Liver (tissue), 9 donors: ENCODE measurements around the gene TTC28. TPM values are rescaled to one million over a fixed set of nuclear protein-coding genes. Genes with fewer than 3 reads are reported as not detected.

Experiments used
- DNase-seq: peaks from one replicate; pipeline ENCODE4 v3.0.0-alpha.2; 2017; ENCODE audit warnings: low spot score
- H3K27ac ChIP-seq, 2 donors: one replicate each; pipeline ENCODE4 v1.7.0; 2013; ENCODE audit warnings: inconsistent platforms in 2 of 2, low read length in 2 of 2, control low read depth in 1 of 2, low read depth in 1 of 2, mild to moderate bottlenecking in 1 of 2
- H3K27me3 ChIP-seq, 4 donors: one replicate each; pipeline versions ENCODE4 v1.6.1 to v1.7.0; 2013; ENCODE audit warnings: low read length in 3 of 4, inconsistent platforms in 1 of 4, mild to moderate bottlenecking in 1 of 4, moderate library complexity in 1 of 4; ENCODE audit not compliant: control insufficient read depth in 4 of 4, insufficient read depth in 4 of 4
- H3K36me3 ChIP-seq, 4 donors: one replicate each; pipeline versions ENCODE4 v1.6.1 to v1.7.0; 2013; ENCODE audit warnings: low read length in 3 of 4, mild to moderate bottlenecking in 3 of 4, low read depth in 1 of 4, moderate library complexity in 1 of 4; ENCODE audit not compliant: control insufficient read depth in 4 of 4, insufficient read depth in 3 of 4
- H3K4me1 ChIP-seq, 4 donors: one replicate each; pipeline versions ENCODE4 v1.6.1 to v1.7.0; 2013; ENCODE audit warnings: low read length in 3 of 4, mild to moderate bottlenecking in 3 of 4, moderate library complexity in 1 of 4; ENCODE audit not compliant: control insufficient read depth in 4 of 4, insufficient read depth in 4 of 4
- H3K4me3 ChIP-seq, 3 donors: one replicate each; pipeline versions ENCODE4 v1.6.1 to v1.7.0; 2013; ENCODE audit warnings: low read length in 3 of 3, control low read depth in 1 of 3, low read depth in 1 of 3, mild to moderate bottlenecking in 1 of 3
- H3K9ac ChIP-seq, 2 donors: one replicate each; pipeline ENCODE4 v1.7.0; 2013; ENCODE audit warnings: low read length in 2 of 2, mild to moderate bottlenecking in 2 of 2, moderate library complexity in 2 of 2, control low read depth in 1 of 2, low read depth in 1 of 2
- H3K9me3 ChIP-seq, 4 donors: one replicate each; pipeline versions ENCODE4 v1.6.1 to v1.7.0; 2013; ENCODE audit warnings: low read length in 3 of 4; ENCODE audit not compliant: control insufficient read depth in 4 of 4
- EGR1 ChIP-seq, 2 donors: IDR thresholded peaks; 2 replicates each; pipeline ENCODE4 v1.6.1; 2016 to 2018; ENCODE audit warnings: antibody characterized with exemption in 2 of 2, low read depth in 2 of 2
- FOXA1 ChIP-seq: IDR thresholded peaks from 2 replicates; pipeline ENCODE4 v1.6.1; 2016; ENCODE audit warnings: antibody characterized with exemption
- FOXA2 ChIP-seq: IDR thresholded peaks from 2 replicates; pipeline ENCODE4 v1.6.1; 2016; ENCODE audit warnings: antibody characterized with exemption
- GABPA ChIP-seq, 2 donors: IDR thresholded peaks in 1 of 2; conservative IDR thresholded peaks in 1 of 2; 2 replicates each; pipeline ENCODE4 v1.6.1; 2016; ENCODE audit warnings: antibody characterized with exemption in 2 of 2, mild to moderate bottlenecking in 1 of 2, moderate library complexity in 1 of 2
- HNF4A ChIP-seq, 2 donors: conservative IDR thresholded peaks; 2 replicates each; pipeline ENCODE4 v1.6.1; 2016; ENCODE audit warnings: antibody characterized with exemption in 2 of 2, mild to moderate bottlenecking in 2 of 2
- HNF4G ChIP-seq: IDR thresholded peaks from 2 replicates; pipeline ENCODE4 v1.6.1; 2016; ENCODE audit warnings: antibody characterized with exemption
- JUND ChIP-seq, 2 donors: IDR thresholded peaks; 2 replicates each; pipeline ENCODE4 v1.6.1; 2016; ENCODE audit warnings: antibody characterized with exemption in 2 of 2
- MAX ChIP-seq: IDR thresholded peaks from 2 replicates; pipeline ENCODE4 v1.6.1; 2016; ENCODE audit warnings: antibody characterized with exemption
- NR2F2 ChIP-seq: IDR thresholded peaks from 2 replicates; pipeline ENCODE4 v1.6.1; 2016; ENCODE audit warnings: antibody characterized with exemption
- RAD21 ChIP-seq, 2 donors: IDR thresholded peaks; 2 replicates each; pipeline ENCODE4 v1.6.1; 2016; ENCODE audit warnings: antibody characterized with exemption in 2 of 2, mild to moderate bottlenecking in 2 of 2
- RXRA ChIP-seq, 2 donors: IDR thresholded peaks; 2 replicates each; pipeline ENCODE4 v1.6.1; 2017 to 2018; ENCODE audit warnings: antibody characterized with exemption in 2 of 2, mild to moderate bottlenecking in 1 of 2
- SP1 ChIP-seq: IDR thresholded peaks from 2 replicates; pipeline ENCODE4 v1.6.1; 2018; ENCODE audit warnings: antibody characterized with exemption, mild to moderate bottlenecking
- TAF1 ChIP-seq: conservative IDR thresholded peaks from 2 replicates; pipeline ENCODE4 v1.6.1; 2016; ENCODE audit warnings: antibody characterized with exemption, mild to moderate bottlenecking
- YY1 ChIP-seq: IDR thresholded peaks from 2 replicates; pipeline ENCODE4 v1.6.1; 2016; ENCODE audit warnings: antibody characterized with exemption, mild to moderate bottlenecking
- ZBTB33 ChIP-seq: IDR thresholded peaks from 2 replicates; pipeline ENCODE4 v1.6.1; 2016; ENCODE audit warnings: antibody characterized with exemption
- WGBS: extraction: QIAGEN DNeasy Blood & Tissue Kit; methylation state at CpG from one replicate; pipeline ENCODE4 v1.1.7; 2013; 5-methylcytosine and 5-hydroxymethylcytosine counted together
- polyA plus RNA-seq, 2 donors: library from polyadenylated mRNA; stranded (reverse) in 1 of 2; unstranded in 1 of 2; fragments of 200-250 nt in 1 of 2; fragments of >200 nt in 1 of 2; fragmentation: Nextera tagmentation in 1 of 2; extraction: Ambion mirVana in 1 of 2; gene quantifications; one replicate each; pipeline versions ENCODE4 v1.2.1 to v1.2.3, GENCODE V29; 2013 to 2015
- total RNA-seq, 2 donors: library from RNA; depleted of rRNA; stranded (reverse); fragments of >200 nt; gene quantifications; one replicate each; pipeline ENCODE4 v1.2.3, GENCODE V29; 2014
- TF ChIP-seq, protein P1 (sequence below): fragments of 150-350 bp; IDR thresholded peaks from 2 replicates; pipeline ENCODE4 v1.5.1; 2017; ENCODE audit warnings: improper control_type of control experiment, low read depth, low read length; ENCODE audit not compliant: missing input control
- TF ChIP-seq, protein P2 (sequence below): IDR thresholded peaks from 2 replicates; pipeline ENCODE4 v1.6.1; 2016; ENCODE audit warnings: antibody characterized with exemption, mild to moderate bottlenecking
- TF ChIP-seq, protein P3 (sequence below): IDR thresholded peaks from 2 replicates; pipeline ENCODE4 v1.6.1; 2016; ENCODE audit warnings: antibody characterized with exemption
- donor health status: healthy.
- donor health status: healthy.
- donor health status: healthy.
- donor health status: healthy.
- donor health status: healthy.

The TTC28 gene
- total and polyA plus RNA-seq, 4 donors: 4.2 to 19.4 (median 5.9) TPM

GRCh38 chr22:28051091-28051786 is 628.4 kb downstream of the TTC28 start:
- Histone ChIP-seq H3K27me3 (no peaks in the 10 kb centered on the region), H3K9me3 (no peaks in the 10 kb centered on the region), H3K27ac (no peak overlapping the region), H3K4me3 (no peak overlapping the region), H3K4me1 (no peaks in the 10 kb centered on the region), H3K36me3 (peaks cover 0 to 2% (median 0%) of the 10 kb centered on the region in 4 donors), H3K9ac (no peak overlapping the region)
- TF ChIP-seq, protein P1, sequence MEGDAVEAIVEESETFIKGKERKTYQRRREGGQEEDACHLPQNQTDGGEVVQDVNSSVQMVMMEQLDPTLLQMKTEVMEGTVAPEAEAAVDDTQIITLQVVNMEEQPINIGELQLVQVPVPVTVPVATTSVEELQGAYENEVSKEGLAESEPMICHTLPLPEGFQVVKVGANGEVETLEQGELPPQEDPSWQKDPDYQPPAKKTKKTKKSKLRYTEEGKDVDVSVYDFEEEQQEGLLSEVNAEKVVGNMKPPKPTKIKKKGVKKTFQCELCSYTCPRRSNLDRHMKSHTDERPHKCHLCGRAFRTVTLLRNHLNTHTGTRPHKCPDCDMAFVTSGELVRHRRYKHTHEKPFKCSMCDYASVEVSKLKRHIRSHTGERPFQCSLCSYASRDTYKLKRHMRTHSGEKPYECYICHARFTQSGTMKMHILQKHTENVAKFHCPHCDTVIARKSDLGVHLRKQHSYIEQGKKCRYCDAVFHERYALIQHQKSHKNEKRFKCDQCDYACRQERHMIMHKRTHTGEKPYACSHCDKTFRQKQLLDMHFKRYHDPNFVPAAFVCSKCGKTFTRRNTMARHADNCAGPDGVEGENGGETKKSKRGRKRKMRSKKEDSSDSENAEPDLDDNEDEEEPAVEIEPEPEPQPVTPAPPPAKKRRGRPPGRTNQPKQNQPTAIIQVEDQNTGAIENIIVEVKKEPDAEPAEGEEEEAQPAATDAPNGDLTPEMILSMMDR: no peak
- TF ChIP-seq RXRA (IDR thresholded peaks at IDR 0.05) (no peak), TAF1 (no peak), JUND (IDR thresholded peaks at IDR 0.05) (no peak), FOXA1 (no peak), YY1 (no peak), FOXA2 (no peak), HNF4G (no peak), EGR1 (IDR thresholded peaks at IDR 0.05; ENCODE audit: low read depth in 2 of 2) (no peak), RAD21 (IDR thresholded peaks at IDR 0.05) (no peak), MAX (no peak), NR2F2 (no peak), HNF4A (conservative IDR thresholded peaks at IDR 0.05) (no peak), ZBTB33 (no peak), GABPA (IDR thresholded peaks at IDR 0.05 in 1 of 2, conservative IDR thresholded peaks at IDR 0.05 in 1 of 2) (no peak), SP1 (no peak)
- TF ChIP-seq, protein P2, sequence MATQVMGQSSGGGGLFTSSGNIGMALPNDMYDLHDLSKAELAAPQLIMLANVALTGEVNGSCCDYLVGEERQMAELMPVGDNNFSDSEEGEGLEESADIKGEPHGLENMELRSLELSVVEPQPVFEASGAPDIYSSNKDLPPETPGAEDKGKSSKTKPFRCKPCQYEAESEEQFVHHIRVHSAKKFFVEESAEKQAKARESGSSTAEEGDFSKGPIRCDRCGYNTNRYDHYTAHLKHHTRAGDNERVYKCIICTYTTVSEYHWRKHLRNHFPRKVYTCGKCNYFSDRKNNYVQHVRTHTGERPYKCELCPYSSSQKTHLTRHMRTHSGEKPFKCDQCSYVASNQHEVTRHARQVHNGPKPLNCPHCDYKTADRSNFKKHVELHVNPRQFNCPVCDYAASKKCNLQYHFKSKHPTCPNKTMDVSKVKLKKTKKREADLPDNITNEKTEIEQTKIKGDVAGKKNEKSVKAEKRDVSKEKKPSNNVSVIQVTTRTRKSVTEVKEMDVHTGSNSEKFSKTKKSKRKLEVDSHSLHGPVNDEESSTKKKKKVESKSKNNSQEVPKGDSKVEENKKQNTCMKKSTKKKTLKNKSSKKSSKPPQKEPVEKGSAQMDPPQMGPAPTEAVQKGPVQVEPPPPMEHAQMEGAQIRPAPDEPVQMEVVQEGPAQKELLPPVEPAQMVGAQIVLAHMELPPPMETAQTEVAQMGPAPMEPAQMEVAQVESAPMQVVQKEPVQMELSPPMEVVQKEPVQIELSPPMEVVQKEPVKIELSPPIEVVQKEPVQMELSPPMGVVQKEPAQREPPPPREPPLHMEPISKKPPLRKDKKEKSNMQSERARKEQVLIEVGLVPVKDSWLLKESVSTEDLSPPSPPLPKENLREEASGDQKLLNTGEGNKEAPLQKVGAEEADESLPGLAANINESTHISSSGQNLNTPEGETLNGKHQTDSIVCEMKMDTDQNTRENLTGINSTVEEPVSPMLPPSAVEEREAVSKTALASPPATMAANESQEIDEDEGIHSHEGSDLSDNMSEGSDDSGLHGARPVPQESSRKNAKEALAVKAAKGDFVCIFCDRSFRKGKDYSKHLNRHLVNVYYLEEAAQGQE: no peak
- TF ChIP-seq, protein P3, sequence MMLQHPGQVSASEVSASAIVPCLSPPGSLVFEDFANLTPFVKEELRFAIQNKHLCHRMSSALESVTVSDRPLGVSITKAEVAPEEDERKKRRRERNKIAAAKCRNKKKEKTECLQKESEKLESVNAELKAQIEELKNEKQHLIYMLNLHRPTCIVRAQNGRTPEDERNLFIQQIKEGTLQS: no peak
- WGBS: 76% methylated on average over 7 of the region's 7 CpGs
- DNase-seq: no peak
